Adrenal gland (tissue), 5 donors: Measurements from ENCODE around the gene CAMK2D.

ENCODE experiments used
- CTCF ChIP-seq, 6 experiments: fragments of 450-650 bp in 4 of 6; fragments of 200-600 bp in 2 of 6; sonication (generic) in 1 of 6; IDR thresholded peaks; 1 replicate in 5 of 6; 2 replicates in 1 of 6; pipeline versions ENCODE4 v1.5.1 to v1.8.0; 2016 to 2021; ENCODE audit warnings: antibody characterized with exemption in 6 of 6, mild to moderate bottlenecking in 2 of 6, moderate library complexity in 1 of 6
- POLR2A ChIP-seq, 2 donors: fragments of 450-650 bp; IDR thresholded peaks; one replicate each; pipeline ENCODE4 v1.6.1; 2017; ENCODE audit warnings: antibody characterized with exemption in 2 of 2, mild to moderate bottlenecking in 2 of 2, moderate library complexity in 1 of 2
- donor health status: DM: no; HTN: no; CAD: no.

DNA sequence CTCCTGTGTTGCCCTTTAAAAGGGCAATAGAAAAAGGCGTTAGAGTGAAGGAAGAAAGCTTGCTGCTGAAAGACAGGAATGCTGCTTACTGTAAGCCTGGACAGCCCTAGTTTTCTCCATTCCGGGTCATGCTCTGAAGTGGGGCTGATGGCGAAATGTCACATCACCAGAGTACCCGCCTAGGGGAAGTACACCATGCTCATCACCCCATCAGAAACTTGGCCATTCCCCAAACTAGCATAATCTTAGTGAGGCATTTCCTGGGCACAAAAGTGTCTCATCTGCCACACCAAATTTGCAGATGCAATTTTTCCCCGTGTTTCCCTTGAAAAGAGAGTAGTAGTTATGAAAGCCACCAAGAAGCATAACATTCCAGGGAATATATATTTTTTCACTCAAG is 47.8 kb upstream of the CAMK2D start:
- TF ChIP-seq CTCF (IDR thresholded peaks at IDR 0.05) = no peak
- no peak for TF ChIP-seq POLR2A (IDR thresholded peaks at IDR 0.05)
